NCI-H146 treated with DMSO at 0.1 percent for 48 hours (cell line): Measurements from ENCODE around the gene DNPH1.

Source experiments
- DNase-seq: peaks from one replicate; lab custom pipeline; 2025; ENCODE audit not compliant: unreplicated experiment; lab: John Stamatoyannopoulos, UW

The DNPH1 gene

GRCh38 chr6:43185391-43185985 lies 43.8 kb downstream of the DNPH1 start:
- no peak for DNase-seq

GRCh38 chr6:43184268-43184985 lies 44.9 kb downstream of the DNPH1 start:
- no peak for DNase-seq

GRCh38 chr6:43183441-43183840 lies 45.8 kb downstream of the DNPH1 start:
- no peak for DNase-seq

- peak; percentile 73 for DNase-seq
These were observed 47.1 kb downstream of the DNPH1 start, which contains the start of gene CUL9 for GRCh38 chr6:43181942-43182860. Gene CUL9, plus strand, starts transcription at chr6:43182196. Its CDS starts 2,115 bp downstream, at chr6:43184311.

- DNase-seq = no peak
These were observed 47.7 kb downstream of the DNPH1 start for GRCh38 chr6:43181621-43181941.

- no peak for DNase-seq
These were observed 48.3 kb downstream of the DNPH1 start for GRCh38 chr6:43180985-43181384.

GRCh38 chr6:43180058-43180457 lies 49.2 kb downstream of the DNPH1 start:
- no peak for DNase-seq

- DNase-seq = no peak
These were observed 50.1 kb downstream of the DNPH1 start for GRCh38 chr6:43178951-43179830.

GRCh38 chr6:43178150-43178549 lies 51.1 kb downstream of the DNPH1 start:
- no peak for DNase-seq

GRCh38 chr6:43176423-43176786 lies 52.9 kb downstream of the DNPH1 start:
- no peak for DNase-seq

GRCh38 chr6:43175676-43176422 lies 53.4 kb downstream of the DNPH1 start:
- no peak for DNase-seq
